Measurements from ENCODE around the gene OMP.

The OMP gene

DNA sequence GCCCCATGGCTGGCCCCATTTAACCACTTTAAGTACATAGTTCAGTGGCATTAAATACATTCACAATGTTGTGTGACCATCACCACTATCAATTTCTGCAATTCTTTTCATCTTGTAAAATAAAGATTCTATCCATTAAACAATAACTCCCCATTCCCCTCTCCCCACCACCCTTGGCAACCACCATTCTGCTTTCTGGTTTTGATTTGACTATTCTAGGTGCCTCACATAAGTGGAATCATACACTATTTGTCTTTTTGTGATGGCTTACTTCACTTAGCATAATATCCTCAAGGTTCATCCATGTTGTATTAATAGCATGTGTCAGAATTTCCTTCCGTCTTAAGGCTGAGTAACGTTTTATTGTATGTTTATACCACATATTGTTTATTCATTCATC is 32.4 kb downstream of the OMP start:
- TF ChIP-seq EZH2phosphoT487 (IDR thresholded peaks at IDR 0.05; ENCODE audit: borderline replicate concordance) (no peak), CTCF (conservative IDR thresholded peaks at IDR 0.05; ENCODE audit: low read length) (no peak)
- Histone ChIP-seq H3K9me2 (replicated peaks; ENCODE audit: low read depth, low read length) (no peaks in the 10 kb centered on the region), H3F3A (ENCODE audit: low read depth) (no peaks in the 10 kb centered on the region), H3K36me3 (ENCODE audit: insufficient read depth, low read length) (no peaks in the 10 kb centered on the region), H2AFZ (ENCODE audit: low read length) (no peak overlapping the region), H3K27me3 (ENCODE audit: insufficient read depth, low read length, poor library complexity, severe bottlenecking) (no peaks in the 10 kb centered on the region), H4K20me1 (ENCODE audit: insufficient read depth, low read length, poor library complexity, severe bottlenecking) (no peaks in the 10 kb centered on the region), H3K4me2 (ENCODE audit: low read depth, low read length, poor library complexity, severe bottlenecking) (no peak overlapping the region), H3K4me1 (ENCODE audit: insufficient read depth, low read length, poor library complexity, severe bottlenecking) (peaks cover 5% of the 10 kb centered on the region), H3K4me3 (ENCODE audit: low read length, poor library complexity, severe bottlenecking) (no peak overlapping the region), H3K9ac (ENCODE audit: low read depth, low read length, poor library complexity, severe bottlenecking) (no peak overlapping the region), H3K9me3 (ENCODE audit: insufficient read depth, low read depth, low read length) (no peaks in the 10 kb centered on the region), H3K79me2 (ENCODE audit: insufficient read depth, low read length) (no peaks in the 10 kb centered on the region)

DNA sequence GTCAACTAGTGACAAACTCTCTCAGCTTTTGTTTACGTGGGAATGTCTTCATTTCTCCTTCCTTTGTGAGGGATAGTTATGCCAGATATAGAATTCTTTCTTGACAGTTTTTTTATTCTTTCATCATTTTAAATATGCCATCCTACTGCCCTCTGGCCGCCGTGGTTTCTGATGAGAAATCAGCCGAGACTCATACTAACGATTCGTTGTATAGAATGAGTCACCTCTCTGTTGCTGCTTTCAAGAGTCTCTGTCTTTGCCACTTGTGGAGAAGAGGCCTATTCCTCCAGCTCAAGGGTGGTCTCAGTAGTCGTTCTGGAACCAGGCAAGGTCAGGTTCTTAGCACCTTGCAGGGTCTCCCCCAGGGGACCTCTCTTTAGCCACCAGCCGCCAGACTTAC is 33.4 kb downstream of the OMP start:
- Histone ChIP-seq H4K20me1 (ENCODE audit: insufficient read depth, low read length, poor library complexity, severe bottlenecking) (no peaks in the 10 kb centered on the region), H3F3A (ENCODE audit: low read depth) (no peaks in the 10 kb centered on the region), H3K9me3 (ENCODE audit: insufficient read depth, low read depth, low read length) (no peaks in the 10 kb centered on the region), H2AFZ (ENCODE audit: low read length) (no peak overlapping the region), H3K4me2 (ENCODE audit: low read depth, low read length, poor library complexity, severe bottlenecking) (no peak overlapping the region), H3K27me3 (ENCODE audit: insufficient read depth, low read length, poor library complexity, severe bottlenecking) (no peaks in the 10 kb centered on the region), H3K9ac (ENCODE audit: low read depth, low read length, poor library complexity, severe bottlenecking) (no peak overlapping the region), H3K9me2 (replicated peaks; ENCODE audit: low read depth, low read length) (no peaks in the 10 kb centered on the region), H3K36me3 (ENCODE audit: insufficient read depth, low read length) (no peaks in the 10 kb centered on the region), H3K4me3 (ENCODE audit: low read length, poor library complexity, severe bottlenecking) (no peak overlapping the region), H3K4me1 (ENCODE audit: insufficient read depth, low read length, poor library complexity, severe bottlenecking) (peaks cover 13% of the 10 kb centered on the region), H3K79me2 (ENCODE audit: insufficient read depth, low read length) (no peaks in the 10 kb centered on the region)
- TF ChIP-seq CTCF (conservative IDR thresholded peaks at IDR 0.05; ENCODE audit: low read length), result no peak

- Histone ChIP-seq H3K36me3 (ENCODE audit: insufficient read depth, low read length) (no peaks in the 10 kb centered on the region), H3F3A (ENCODE audit: low read depth) (no peaks in the 10 kb centered on the region), H2AFZ (ENCODE audit: low read length) (no peak overlapping the region), H4K20me1 (ENCODE audit: insufficient read depth, low read length, poor library complexity, severe bottlenecking) (no peaks in the 10 kb centered on the region), H3K79me2 (ENCODE audit: insufficient read depth, low read length) (no peaks in the 10 kb centered on the region), H3K4me2 (ENCODE audit: low read depth, low read length, poor library complexity, severe bottlenecking) (no peak overlapping the region), H3K4me3 (ENCODE audit: low read length, poor library complexity, severe bottlenecking) (no peak overlapping the region), H3K4me1 (ENCODE audit: insufficient read depth, low read length, poor library complexity, severe bottlenecking) (peaks cover 17% of the 10 kb centered on the region), H3K9ac (ENCODE audit: low read depth, low read length, poor library complexity, severe bottlenecking) (no peak overlapping the region), H3K9me2 (replicated peaks; ENCODE audit: low read depth, low read length) (no peaks in the 10 kb centered on the region), H3K9me3 (ENCODE audit: insufficient read depth, low read depth, low read length) (no peaks in the 10 kb centered on the region), H3K27me3 (ENCODE audit: insufficient read depth, low read length, poor library complexity, severe bottlenecking) (no peaks in the 10 kb centered on the region)
- TF ChIP-seq EZH2phosphoT487 (IDR thresholded peaks at IDR 0.05; ENCODE audit: borderline replicate concordance) (no peak), CTCF (conservative IDR thresholded peaks at IDR 0.05; ENCODE audit: low read length) (no peak)
These were observed 34.3 kb downstream of the OMP start for GRCh38 chr11:77136784-77137420.
